Stomach (tissue), 4 donors: ENCODE results near the gene KLHL21.

Experiments
- CTCF ChIP-seq, 7 experiments: fragments of 450-650 bp in 4 of 7; fragments of 200-600 bp in 3 of 7; sonication (generic) in 3 of 7; IDR thresholded peaks; one replicate each; pipeline ENCODE4 v1.5.1; 2016 to 2019; ENCODE audit warnings: antibody characterized with exemption in 7 of 7, control low read depth in 2 of 7, mild to moderate bottlenecking in 1 of 7
- POLR2A ChIP-seq, 4 donors: fragments of 450-650 bp; IDR thresholded peaks; one replicate each; pipeline ENCODE4 v1.6.1; 2016; ENCODE audit warnings: antibody characterized with exemption in 4 of 4, control low read depth in 2 of 4, mild to moderate bottlenecking in 1 of 4, moderate library complexity in 1 of 4

- TF ChIP-seq POLR2A (IDR thresholded peaks at IDR 0.05) (no peak), CTCF (IDR thresholded peaks at IDR 0.05) (no peak)
Observed at GRCh38 chr1:6588893-6589520, 13.7 kb downstream of the KLHL21 start.
